Measurements from ENCODE around the gene ADGRD1.

ADGRD1 gene

DNA sequence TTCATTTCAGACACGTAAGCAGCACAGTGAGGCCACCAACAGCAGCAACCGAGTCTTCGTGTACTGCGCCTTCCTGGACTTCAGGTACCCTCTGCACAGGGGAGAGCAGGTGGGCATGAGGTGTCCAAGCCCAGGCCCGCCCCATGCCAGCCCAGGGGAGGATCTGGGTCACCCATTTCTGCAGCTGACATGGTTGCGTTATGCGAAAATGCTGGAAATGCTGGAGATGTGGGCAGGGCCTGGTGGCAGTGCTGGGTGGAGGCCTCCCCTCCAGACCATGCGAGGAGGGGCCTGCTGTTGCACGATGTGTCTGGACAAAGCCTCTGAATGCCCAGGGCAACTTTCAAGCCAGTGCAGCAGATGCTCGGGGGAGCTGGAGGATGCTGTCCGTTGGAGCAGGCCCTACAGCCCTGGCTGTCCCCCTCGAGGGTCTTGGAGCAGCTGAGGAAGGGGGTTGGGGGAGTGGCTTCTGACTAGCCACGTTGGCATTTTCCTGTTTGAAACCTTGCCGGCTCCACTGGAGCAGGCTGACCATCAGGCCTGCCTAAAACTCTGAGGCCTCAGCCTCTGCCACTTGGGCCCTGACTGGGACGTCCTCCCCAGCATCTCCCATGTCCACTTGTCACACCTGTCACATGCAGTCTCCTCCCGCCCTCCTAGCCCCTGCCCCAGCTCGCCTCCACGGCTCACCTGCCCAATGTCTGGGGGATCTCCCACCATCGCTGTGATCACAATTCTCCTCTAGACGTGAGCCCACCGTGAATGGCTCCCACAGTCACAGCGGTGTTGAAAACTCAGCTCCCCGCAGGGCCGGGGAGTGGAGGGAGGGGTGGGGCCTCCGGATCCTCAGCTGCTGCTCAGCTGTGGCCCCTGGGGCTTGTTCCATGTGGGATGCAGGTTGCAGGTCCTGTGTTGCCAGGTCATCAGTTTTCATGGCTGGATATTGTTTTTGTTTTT, 123.4 kb downstream of the ADGRD1 start:
- no peak for DNase-seq

DNA sequence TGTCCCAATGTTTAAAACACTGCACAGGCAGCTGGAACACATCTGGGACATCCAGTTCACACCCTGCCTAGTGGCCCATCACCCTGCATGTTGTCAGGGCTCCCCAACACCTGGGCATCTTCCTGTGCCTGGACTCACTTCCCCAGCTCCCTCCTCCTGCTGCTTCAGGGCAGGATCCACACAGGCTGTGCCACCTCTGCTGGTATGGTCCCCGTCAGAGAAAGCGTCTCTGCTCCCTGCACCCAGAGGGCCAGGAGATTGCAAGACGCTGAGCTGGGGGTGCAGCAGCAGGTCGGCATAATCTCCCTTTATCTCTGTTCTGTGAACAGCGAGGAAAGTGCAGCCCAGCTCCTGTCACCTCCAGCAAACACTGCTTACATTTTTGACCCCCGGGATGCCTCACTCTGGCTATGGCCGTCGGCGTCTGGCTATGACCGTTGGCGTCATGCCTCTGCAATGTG, 124.3 kb downstream of the ADGRD1 start:
- DNase-seq = no peak

DNA sequence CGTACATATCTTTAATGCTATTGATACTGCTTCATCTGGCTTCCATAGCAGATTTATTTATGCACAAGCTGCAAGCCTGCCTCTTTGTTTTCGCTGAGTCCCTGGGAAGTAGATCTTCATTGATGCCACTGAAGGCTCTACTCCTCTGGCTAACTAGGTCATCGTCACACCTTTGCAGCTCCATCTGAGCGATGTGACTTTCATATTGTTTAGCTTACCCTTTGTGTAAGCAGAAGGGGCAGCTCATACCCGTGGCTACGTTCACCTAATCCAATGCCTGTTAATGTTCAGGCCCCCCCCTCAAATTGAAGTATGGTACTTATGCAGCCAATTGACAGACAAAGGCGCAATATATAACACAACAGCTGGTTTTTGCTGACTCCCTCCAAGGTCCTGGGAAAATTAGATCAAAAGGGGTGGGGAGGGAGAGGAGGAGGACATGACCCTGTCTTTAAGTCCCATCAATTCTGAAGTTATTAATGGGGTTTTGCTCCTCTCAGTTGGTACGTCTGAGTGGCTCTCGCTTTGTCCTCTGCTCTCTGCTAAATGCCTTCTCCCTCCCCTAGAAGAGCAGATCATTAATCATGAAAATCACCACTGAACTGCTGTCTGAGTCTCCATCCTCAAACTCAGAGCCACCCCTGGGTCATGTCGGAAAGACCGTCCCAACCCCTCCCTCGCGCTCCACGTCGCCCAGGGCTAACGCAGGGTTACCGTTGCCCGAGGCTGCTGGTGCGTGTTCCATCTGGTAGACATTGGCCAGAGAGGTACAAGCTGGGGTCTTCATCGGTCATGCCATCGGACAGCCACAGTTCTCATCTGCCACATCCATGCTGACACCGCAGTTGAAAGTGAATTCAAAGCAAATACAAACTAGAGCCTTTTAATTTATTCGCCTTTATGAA, 128.8 kb downstream of the ADGRD1 start:
- DNase-seq = no peak

DNA sequence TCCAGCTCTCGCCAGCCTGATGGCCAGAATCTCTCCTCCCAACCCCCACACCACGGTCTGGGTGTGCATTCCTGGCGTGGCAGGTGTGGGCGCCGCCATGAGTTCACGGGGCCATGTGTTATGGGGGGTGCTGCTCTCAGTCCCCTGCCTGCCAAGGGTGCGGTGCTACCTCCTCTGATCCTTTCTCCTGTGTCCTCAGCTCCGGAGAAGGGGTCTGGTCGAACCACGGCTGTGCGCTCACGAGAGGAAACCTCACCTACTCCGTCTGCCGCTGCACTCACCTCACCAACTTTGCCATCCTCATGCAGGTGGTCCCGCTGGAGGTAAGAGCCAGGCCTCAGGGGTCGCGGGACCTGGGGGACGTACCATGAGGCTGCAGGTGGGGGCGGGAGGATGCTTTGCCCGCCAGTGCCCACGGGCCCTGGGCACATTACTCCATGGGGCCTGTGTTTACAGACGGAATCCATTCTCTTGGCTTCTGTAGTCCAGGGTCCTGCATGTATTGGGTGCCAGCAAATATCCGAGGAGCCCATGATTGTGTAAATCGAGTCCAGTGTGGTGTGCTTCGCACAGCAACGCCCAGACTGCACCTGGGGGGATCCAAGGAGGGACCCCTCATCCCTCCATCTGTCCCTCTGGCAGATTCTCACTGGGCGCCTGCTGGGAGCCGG, 130.8 kb downstream of the ADGRD1 start:
- no peak for DNase-seq

- no peak for DNase-seq
These were observed 131.6 kb downstream of the ADGRD1 start for GRCh38 chr12:131085125-131085815.

- no peak for DNase-seq
These were observed 132.3 kb downstream of the ADGRD1 start for GRCh38 chr12:131085816-131086591.

DNA sequence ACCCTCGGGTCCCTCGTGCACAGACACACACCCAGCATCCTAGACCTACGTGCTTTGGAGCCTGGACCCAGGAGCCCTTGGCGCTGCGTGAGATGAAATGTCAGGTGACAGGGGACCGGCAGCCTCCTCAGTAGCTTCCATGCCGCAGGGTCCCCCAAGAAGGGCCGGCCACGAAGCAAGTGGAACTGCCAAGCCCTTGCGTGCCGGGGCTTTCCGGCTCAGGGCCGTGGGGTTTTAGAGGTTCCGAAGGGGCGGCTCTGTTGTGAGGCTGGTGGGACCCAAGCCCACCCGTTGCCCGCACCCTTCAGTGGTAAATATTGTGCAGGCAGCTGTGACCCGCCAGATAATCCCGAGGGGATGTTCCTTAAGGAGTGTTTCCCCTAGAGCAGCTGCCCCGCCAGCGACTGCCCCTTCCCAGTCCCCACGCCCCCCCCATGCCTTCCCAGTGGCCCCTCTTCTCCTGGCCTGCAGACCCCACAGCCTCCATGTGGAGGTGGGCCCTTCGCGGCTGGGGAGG, 133.7 kb downstream of the ADGRD1 start:
- DNase-seq = no peak

DNA sequence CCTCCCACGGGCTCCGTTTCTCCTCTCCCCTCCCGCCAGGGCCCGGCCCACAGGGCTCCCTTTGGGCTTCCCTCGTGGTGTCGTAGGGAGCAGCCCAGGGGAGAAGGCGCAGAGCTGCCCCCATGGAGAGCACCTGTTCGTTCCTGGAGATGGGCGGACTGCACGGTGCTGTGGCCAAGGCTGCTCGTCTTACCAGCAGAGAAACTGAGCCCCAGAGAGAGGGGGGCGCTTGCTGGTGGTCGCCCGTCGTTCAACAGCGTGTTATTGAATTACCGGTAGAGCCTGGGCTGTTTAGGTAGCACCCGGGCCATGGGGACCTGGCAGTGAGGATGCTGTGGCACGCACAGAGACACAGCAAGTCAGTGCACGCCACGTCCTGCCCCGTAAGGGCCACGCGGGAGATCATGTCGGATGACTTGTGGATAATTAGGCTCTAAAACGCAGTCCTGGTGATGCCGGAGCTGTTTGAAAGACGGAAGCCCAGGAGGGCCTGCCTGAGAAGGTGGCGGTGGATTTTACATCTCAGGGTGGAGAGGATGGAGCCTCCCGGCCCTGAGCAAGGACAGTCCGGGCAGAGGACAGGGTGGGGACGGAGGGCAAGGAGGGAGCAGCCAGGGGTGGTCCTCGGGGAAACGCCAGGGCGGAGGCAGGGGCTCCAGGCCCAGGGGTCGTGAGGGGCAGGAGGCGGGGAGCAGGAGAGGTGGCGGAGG, 134.4 kb downstream of the ADGRD1 start:
- DNase-seq = no peak

DNA sequence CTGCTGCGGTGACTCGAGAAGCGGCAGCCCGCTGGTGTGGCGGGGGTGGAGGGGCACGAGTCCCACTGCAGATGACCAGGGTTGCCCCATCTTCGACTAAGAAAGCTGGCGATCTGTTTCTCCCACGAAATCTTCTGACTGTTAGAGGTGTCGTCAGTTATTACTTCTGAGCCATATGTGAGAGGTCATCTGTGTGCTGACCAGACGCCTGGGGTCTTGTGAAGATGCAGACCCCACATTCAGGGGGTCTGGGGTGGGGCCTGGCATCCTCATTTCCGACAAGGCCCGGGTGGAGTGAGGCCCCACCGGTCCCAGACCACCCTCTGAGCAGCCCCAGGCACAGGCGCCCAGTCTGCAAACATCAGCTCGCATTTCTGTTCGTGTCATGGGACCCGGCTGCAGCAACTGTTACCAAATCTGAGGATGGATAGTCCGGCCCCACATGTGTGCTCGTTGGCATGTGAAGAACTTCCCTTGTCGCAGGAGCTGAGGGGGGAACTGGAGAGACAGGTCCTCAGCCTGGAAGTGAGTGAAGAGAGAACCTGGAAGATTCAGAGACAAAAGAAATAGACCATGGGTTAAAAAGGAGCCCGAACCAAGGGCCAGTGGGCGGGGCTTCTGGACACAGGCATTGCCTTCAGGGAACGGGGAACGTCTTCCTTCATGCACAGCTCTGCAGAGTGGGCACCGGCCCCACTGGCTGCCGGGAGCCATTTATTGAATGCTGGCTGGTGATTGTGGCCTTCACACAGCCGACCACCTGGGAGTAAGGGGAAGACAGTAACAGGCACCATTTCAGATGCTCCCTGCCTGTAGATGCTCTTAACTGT, 135.2 kb downstream of the ADGRD1 start:
- DNase-seq = no peak

DNA sequence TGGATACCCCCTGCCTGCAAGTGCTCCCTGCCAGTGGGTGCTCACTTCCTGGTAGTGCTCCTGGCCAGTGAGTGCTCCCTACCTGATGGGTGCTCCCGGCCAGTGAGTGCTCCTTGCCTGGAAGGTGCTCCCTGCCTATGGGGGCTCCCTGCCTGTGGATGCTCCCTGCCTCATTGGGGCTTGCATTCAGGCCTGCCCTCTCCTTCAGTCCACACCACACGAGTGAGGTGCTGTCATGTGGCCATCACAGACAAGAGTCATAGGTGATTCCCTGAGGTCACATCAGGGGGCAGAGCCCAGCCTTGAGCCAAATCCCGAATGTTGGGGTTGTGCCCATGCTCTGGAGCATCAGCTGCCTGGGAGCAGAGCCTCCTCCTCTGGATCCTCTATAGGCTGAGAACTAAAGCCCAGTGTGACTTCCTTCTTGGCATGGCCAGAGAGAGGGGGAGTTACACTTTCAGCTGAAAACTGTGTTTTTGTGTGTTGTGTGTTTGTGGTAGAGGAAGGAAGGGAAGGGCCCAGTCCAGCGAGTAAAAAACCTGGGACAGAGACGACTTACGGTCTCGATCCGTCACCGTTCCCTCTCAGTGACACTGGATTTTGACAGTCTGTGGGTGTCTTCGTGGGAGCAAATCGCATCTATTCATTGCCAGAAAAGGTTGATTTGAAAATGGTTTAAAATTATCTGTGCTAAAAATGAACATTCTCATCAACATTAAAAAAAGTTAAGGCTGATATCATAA, 136.0 kb downstream of the ADGRD1 start:
- no peak for DNase-seq

GRCh38 chr12:131090274-131091210, 136.8 kb downstream of the ADGRD1 start:
- no peak for DNase-seq

GRCh38 chr12:131091413-131091975, 137.8 kb downstream of the ADGRD1 start:
- no peak for DNase-seq

GRCh38 chr12:131091976-131092691, 138.4 kb downstream of the ADGRD1 start:
- no peak for DNase-seq

GRCh38 chr12:131092901-131093603, 139.3 kb downstream of the ADGRD1 start:
- DNase-seq = no peak

GRCh38 chr12:131093604-131093955, 139.9 kb downstream of the ADGRD1 start:
- DNase-seq = no peak
